HUES6 (cell line): Measurements from ENCODE around the gene SULT2B1.
A peak's percentile ranks its signal among the peaks of the same experiment; 100 is the strongest.
"Not testable (repeated sequence)": the region's sequence is repeated elsewhere in the genome, so short reads cannot be mapped to it uniquely, and the experiment has no call there.

Experiments used
- H3K27ac ChIP-seq: 2 replicates; pipeline ENCODE4 v1.7.0; 2013; ENCODE audit warnings: low read depth, mild to moderate bottlenecking, low read length, inconsistent platforms
- H3K27me3 ChIP-seq: 2 replicates; pipeline ENCODE4 v1.6.1; 2013; ENCODE audit warnings: low read length; ENCODE audit not compliant: control insufficient read depth, insufficient read depth
- H3K36me3 ChIP-seq: 2 replicates; pipeline ENCODE4 v1.6.1; 2013; ENCODE audit warnings: low read length; ENCODE audit not compliant: control insufficient read depth, insufficient read depth
- H3K4me1 ChIP-seq: 2 replicates; pipeline ENCODE4 v1.6.1; 2013; ENCODE audit warnings: low read length; ENCODE audit not compliant: control insufficient read depth, insufficient read depth
- H3K4me3 ChIP-seq: 2 replicates; pipeline ENCODE4 v1.5.1; 2013; ENCODE audit warnings: low read depth, low read length
- H3K9ac ChIP-seq: one replicate; pipeline ENCODE4 v1.6.1; 2013; ENCODE audit warnings: mild to moderate bottlenecking, low read length
- H3K9me3 ChIP-seq: 2 replicates; pipeline ENCODE4 v1.6.1; 2013; ENCODE audit warnings: low read depth, low read length; ENCODE audit not compliant: control insufficient read depth, insufficient read depth

SULT2B1 gene

GRCh38 chr19:48568345-48568886 is 16.4 kb downstream of the SULT2B1 start:
- peak overlapping the region; percentile 52 for H3K4me3 ChIP-seq
- peaks cover 18% of the 10 kb centered on the region for H3K4me1 ChIP-seq
- H3K9ac ChIP-seq, result peak overlapping the region; percentile 34
- H3K27ac ChIP-seq, result peak overlapping the region; percentile 27; the same call in 1 of the 2 replicates
- H3K36me3 ChIP-seq, result no peaks in the 10 kb centered on the region
- no peaks in the 10 kb centered on the region for H3K27me3 ChIP-seq
- no peaks in the 10 kb centered on the region for H3K9me3 ChIP-seq

- Histone ChIP-seq H3K36me3 (no peaks in the 10 kb centered on the region), H3K27ac (no peak overlapping the region), H3K4me3 (no peak overlapping the region), H3K27me3 (no peaks in the 10 kb centered on the region), H3K9me3 (no peaks in the 10 kb centered on the region), H3K4me1 (peaks cover 25% of the 10 kb centered on the region), H3K9ac (no peak overlapping the region)
These were observed 17.8 kb downstream of the SULT2B1 start for GRCh38 chr19:48569814-48570213.

GRCh38 chr19:48571378-48572162 is 19.6 kb downstream of the SULT2B1 start:
- no peak overlapping the region for H3K4me3 ChIP-seq
- no peak overlapping the region for H3K27ac ChIP-seq
- no peak overlapping the region for H3K9ac ChIP-seq
- no peaks in the 10 kb centered on the region for H3K27me3 ChIP-seq
- no peaks in the 10 kb centered on the region for H3K9me3 ChIP-seq
- no peaks in the 10 kb centered on the region for H3K36me3 ChIP-seq
- H3K4me1 ChIP-seq, result peaks cover 25% of the 10 kb centered on the region

- Histone ChIP-seq H3K9ac (peak overlapping the region; percentile 29), H3K9me3 (no peaks in the 10 kb centered on the region), H3K27ac (no peak overlapping the region), H3K4me3 (no peak overlapping the region), H3K36me3 (no peaks in the 10 kb centered on the region), H3K27me3 (no peaks in the 10 kb centered on the region), H3K4me1 (peaks cover 23% of the 10 kb centered on the region)
These were observed 21.2 kb downstream of the SULT2B1 start for GRCh38 chr19:48573163-48573505.

GRCh38 chr19:48575931-48576622 is 24.1 kb downstream of the SULT2B1 start:
- Histone ChIP-seq H3K36me3 (no peaks in the 10 kb centered on the region), H3K4me1 (peaks cover 16% of the 10 kb centered on the region), H3K4me3 (no peak overlapping the region), H3K27ac (no peak overlapping the region), H3K9ac (no peak overlapping the region), H3K27me3 (no peaks in the 10 kb centered on the region), H3K9me3 (no peaks in the 10 kb centered on the region)

- H3K27ac ChIP-seq, H3K27me3 ChIP-seq, H3K4me3 ChIP-seq: not testable (repeated sequence)
These were observed 25.9 kb downstream of the SULT2B1 start for GRCh38 chr19:48577908-48578307.

GRCh38 chr19:48578891-48579290 is 26.9 kb downstream of the SULT2B1 start:
- Histone ChIP-seq H3K9ac (no peak overlapping the region), H3K27me3 (no peaks in the 10 kb centered on the region), H3K4me1 (peaks cover 1% of the 10 kb centered on the region; the same call in 1 of the 2 replicates), H3K4me3 (no peak overlapping the region), H3K36me3 (no peaks in the 10 kb centered on the region), H3K27ac (no peak overlapping the region), H3K9me3 (no peaks in the 10 kb centered on the region)

More at GRCh38 chr19:48577908-48578307, 25.9 kb downstream of the SULT2B1 start:
- H3K9me3 ChIP-seq, H3K9ac ChIP-seq, H3K36me3 ChIP-seq: not testable (repeated sequence)
- H3K4me1 ChIP-seq, result peaks cover 11% of the 10 kb centered on the region

- Histone ChIP-seq H3K4me3 (no peak overlapping the region), H3K27ac (no peak overlapping the region), H3K9me3 (no peaks in the 10 kb centered on the region), H3K36me3 (no peaks in the 10 kb centered on the region), H3K9ac (no peak overlapping the region), H3K4me1 (no peaks in the 10 kb centered on the region), H3K27me3 (no peaks in the 10 kb centered on the region)
These were observed 30.2 kb downstream of the SULT2B1 start for GRCh38 chr19:48582168-48582567.

GRCh38 chr19:48587387-48587786 is 35.4 kb downstream of the SULT2B1 start:
- no peak overlapping the region for H3K27ac ChIP-seq
- H3K9me3 ChIP-seq, result no peaks in the 10 kb centered on the region
- H3K4me1 ChIP-seq, result peaks cover 6% of the 10 kb centered on the region; the same call in 1 of the 2 replicates
- H3K4me3 ChIP-seq, result no peak overlapping the region
- no peaks in the 10 kb centered on the region for H3K27me3 ChIP-seq
- no peaks in the 10 kb centered on the region for H3K36me3 ChIP-seq
- no peak overlapping the region for H3K9ac ChIP-seq

GRCh38 chr19:48588670-48589401 is 36.9 kb downstream of the SULT2B1 start:
- H3K4me3 ChIP-seq, result peak overlapping the region; percentile 67
- no peaks in the 10 kb centered on the region for H3K36me3 ChIP-seq
- no peaks in the 10 kb centered on the region for H3K27me3 ChIP-seq
- no peak overlapping the region for H3K9ac ChIP-seq
- no peak overlapping the region for H3K27ac ChIP-seq
- no peaks in the 10 kb centered on the region for H3K9me3 ChIP-seq
- peaks cover 6% of the 10 kb centered on the region; the same call in 1 of the 2 replicates for H3K4me1 ChIP-seq
